ENCODE results near the gene C1QTNF8. TPM values are rescaled to one million over a fixed set of nuclear protein-coding genes. Genes with fewer than 3 reads are reported as not detected.

The C1QTNF8 gene
- total RNA-seq, 2 donors from 2014 or later: not detected

DNA sequence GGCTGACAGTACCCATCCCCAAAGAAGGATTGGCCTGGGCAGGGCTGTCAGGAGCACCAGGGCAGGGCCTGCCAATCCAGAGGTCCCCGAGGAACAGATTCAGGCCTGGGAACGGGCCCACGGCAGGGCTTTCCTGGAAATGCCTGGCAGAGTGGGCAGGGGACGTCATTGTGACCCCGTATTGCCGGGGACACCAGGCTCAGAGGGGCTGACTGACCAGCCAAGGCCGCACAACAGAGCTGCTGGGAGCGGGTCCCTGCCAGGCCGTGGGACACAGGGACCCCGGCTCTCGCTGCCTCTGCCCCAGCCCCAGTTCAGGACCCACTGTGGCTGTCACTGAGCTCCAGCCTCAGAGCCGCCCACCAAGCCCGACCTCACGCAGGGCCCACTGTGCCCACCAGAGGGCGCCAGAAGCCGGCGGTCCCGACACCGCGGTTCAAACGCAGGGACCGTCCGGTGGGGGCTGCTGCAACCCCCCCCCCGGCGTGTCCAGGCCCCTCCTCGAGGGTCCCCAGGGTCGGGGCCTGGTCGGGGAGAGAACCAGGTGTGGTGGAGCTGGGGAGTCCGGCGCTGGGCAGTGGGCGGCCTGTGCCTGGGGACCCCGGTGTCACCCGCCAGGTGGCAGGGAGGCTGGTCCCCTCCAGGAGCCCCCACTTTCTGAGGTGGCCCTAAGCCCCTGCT lies 38.7 kb downstream of the C1QTNF8 start:
- H3K9me3 Mint-ChIP-seq: peaks cover 3% of the 10 kb centered on the region in 2 donors
- no peaks in the 10 kb centered on the region for H3K4me1 Mint-ChIP-seq (ENCODE audit: low read depth)
- DNase-seq: peak; percentile 75 to 77
- no peaks in the 10 kb centered on the region for H3K27me3 Mint-ChIP-seq (ENCODE audit: low read depth)
- H3K4me3 Mint-ChIP-seq: no peak overlapping the region
- no peak overlapping the region for H3K27ac Mint-ChIP-seq
- ATAC-seq (replicated peaks in 1 of 2): peak; percentile 64 to 71
- H3K36me3 Mint-ChIP-seq (ENCODE audit: insufficient read depth in 2 of 2): peaks cover 3 to 4% of the 10 kb centered on the region in 2 donors

DNA sequence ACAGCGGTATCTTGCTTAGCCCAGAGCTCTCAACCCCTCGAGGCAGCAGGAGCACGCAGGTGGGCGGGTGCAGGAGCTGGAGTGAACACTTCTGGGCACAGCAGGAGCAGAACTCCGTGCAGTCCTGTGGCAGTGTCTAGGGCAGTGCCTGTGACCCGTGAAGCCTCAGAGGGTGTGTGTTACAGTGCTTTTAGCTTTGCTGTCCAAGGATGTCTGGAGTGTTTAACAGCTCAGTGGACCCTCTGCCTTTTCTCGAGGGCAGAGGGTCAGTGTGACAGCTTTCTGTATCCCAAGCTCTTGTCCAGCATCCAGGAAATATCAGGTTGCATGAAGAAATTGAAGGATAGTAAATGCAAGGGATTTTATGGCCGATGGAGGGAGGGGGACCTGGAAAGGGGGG lies 39.8 kb downstream of the C1QTNF8 start:
- ATAC-seq (replicated peaks in 1 of 2) (no peak), DNase-seq (no peak)
- Mint-ChIP-seq H3K27ac (no peak overlapping the region), H3K9me3 (peaks cover 3% of the 10 kb centered on the region in 2 donors), H3K4me3 (no peak overlapping the region), H3K4me1 (ENCODE audit: low read depth) (no peaks in the 10 kb centered on the region), H3K36me3 (ENCODE audit: insufficient read depth in 2 of 2) (peaks cover 3 to 4% of the 10 kb centered on the region in 2 donors), H3K27me3 (ENCODE audit: low read depth) (no peaks in the 10 kb centered on the region)

DNA sequence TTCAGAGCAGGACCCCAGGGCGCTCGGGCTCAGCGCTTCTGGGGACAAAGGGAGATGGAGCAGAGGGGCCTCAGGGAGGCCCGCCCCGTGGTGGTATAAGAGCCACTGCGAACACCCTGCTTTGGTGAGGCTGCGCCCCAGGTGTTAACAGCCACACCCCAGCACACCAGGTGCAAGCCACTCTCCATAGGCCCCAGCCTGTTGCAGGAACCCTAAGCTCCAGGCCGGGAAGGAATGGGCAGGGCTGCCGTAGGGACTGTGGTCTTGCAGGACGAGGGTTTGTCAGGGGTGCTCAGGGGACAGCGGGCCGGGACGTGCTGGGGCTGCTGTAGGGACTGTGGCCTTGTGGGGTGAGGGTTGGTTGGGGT lies 40.5 kb downstream of the C1QTNF8 start:
- no peaks in the 10 kb centered on the region for H3K27me3 Mint-ChIP-seq (ENCODE audit: low read depth)
- H3K27ac Mint-ChIP-seq: no peak overlapping the region
- no peak for ATAC-seq (replicated peaks in 1 of 2)
- peaks cover 3% of the 10 kb centered on the region in 2 donors for H3K9me3 Mint-ChIP-seq
- peaks cover 3 to 4% of the 10 kb centered on the region in 2 donors for H3K36me3 Mint-ChIP-seq (ENCODE audit: insufficient read depth in 2 of 2)
- no peak overlapping the region for H3K4me3 Mint-ChIP-seq
- no peak for DNase-seq
- no peaks in the 10 kb centered on the region for H3K4me1 Mint-ChIP-seq (ENCODE audit: low read depth)

DNA sequence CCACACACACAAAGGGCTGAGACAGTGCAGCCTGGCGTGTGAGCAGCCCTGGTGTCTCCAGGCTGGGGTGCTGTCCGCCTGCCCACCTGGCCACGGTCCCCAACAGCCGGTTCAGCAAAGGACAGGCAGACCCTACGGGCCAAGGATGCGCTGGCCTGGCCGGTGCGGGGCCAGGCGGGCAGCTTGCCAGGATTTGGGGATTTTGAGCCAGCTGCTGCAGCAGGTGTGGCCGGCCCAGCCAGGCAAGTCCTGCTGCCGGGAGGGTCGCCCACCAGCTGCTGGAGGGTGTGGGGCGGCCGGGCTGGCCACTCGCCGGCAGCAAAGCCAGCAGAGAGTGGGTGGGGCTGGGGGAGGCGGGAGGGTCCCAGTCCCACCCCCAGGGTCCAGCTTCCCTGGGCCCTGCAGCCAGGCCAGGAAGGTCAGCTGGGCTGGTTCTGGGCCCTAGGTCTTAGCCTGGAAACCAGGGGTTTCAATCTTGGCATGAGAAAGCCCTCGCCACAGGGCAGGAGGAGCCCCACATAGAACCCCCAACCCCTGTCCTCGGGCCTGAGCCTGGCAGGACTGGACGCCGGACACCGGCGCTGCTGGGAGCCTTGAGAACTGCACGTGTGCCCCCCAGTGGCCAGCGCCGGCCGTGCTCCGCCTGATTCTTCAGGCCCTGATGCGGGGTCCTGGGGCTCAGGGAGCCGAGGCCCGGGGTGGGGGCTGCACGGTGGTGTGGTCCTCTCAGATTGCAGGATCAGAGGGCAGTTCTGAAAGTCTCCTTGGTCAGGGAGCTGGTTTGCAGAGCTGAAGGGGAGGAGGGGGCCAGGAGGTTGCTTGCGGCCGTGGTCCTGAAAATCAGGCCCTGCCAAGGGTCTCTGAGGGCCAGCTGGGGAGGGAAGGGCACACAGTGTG lies 41.1 kb downstream of the C1QTNF8 start:
- ATAC-seq (replicated peaks in 1 of 2) (peak; percentile 52 to 69), DNase-seq (peak; percentile 47 to 52)
- H3K4me3 Mint-ChIP-seq: no peak overlapping the region
- peaks cover 3 to 4% of the 10 kb centered on the region in 2 donors for H3K36me3 Mint-ChIP-seq (ENCODE audit: insufficient read depth in 2 of 2)
- no peaks in the 10 kb centered on the region for H3K4me1 Mint-ChIP-seq (ENCODE audit: low read depth)
- no peaks in the 10 kb centered on the region for H3K27me3 Mint-ChIP-seq (ENCODE audit: low read depth)
- H3K9me3 Mint-ChIP-seq: peaks cover 3% of the 10 kb centered on the region in 2 donors
- H3K27ac Mint-ChIP-seq: no peak overlapping the region

DNA sequence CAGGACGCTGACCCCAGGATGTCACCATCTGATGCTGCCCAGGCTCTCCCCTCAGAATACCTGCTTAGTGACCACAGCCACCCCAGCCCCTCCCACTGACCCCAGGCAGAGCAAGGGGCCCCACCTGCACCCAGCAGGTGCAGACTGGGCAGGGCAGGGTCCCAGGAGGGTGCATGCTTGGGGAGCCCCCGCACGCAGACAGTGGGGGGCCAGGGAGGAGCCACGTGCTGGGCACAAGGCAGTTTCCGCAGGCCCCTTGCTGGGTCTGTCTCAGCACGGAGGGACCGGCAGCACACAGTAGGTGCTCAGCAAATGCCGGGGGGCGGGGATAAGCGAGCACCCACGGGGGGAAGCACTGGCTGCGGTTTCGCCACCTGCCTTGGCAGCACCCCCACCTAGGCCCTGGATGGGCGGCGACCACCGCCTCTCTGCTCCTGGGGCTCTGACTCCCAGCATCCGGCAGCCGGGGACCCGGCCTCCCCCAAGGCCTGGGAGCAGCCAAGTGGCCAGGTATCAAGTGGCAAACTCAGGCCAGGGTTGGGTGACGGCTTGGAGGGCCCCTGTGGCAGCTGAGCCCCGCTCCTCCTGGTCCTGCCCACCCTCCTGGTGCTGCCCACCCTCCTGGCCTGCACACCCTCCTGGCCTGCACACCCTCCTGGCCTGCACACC lies 42.2 kb downstream of the C1QTNF8 start:
- H3K9me3 Mint-ChIP-seq: no peaks in the 10 kb centered on the region
- no peak for ATAC-seq (replicated peaks in 1 of 2)
- no peaks in the 10 kb centered on the region for H3K36me3 Mint-ChIP-seq (ENCODE audit: insufficient read depth in 2 of 2)
- H3K4me1 Mint-ChIP-seq (ENCODE audit: low read depth): no peaks in the 10 kb centered on the region
- H3K4me3 Mint-ChIP-seq: no peak overlapping the region
- no peaks in the 10 kb centered on the region for H3K27me3 Mint-ChIP-seq (ENCODE audit: low read depth)
- no peak for DNase-seq
- no peak overlapping the region for H3K27ac Mint-ChIP-seq

DNA sequence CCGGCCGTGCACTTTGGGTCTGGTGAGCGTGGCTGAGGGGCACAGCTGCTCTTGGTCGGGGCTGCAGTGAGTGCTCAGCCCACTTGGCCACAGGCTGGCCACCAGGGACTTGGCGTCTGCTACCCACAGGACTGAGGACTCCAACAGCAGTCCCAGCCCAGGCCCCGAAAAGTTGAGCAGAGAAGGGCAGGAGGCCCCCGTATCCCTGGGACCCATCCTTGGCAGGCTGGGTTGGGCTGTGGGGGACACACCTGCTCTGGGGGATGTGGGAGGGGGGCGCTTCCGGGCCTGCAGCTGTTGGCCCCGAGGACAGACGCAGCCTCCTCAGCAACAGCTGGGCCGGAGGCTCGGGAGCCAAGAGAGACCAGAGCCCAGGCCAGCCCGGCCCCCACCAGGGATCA lies 42.9 kb downstream of the C1QTNF8 start:
- H3K36me3 Mint-ChIP-seq (ENCODE audit: insufficient read depth in 2 of 2): no peaks in the 10 kb centered on the region
- no peaks in the 10 kb centered on the region for H3K4me1 Mint-ChIP-seq (ENCODE audit: low read depth)
- no peaks in the 10 kb centered on the region for H3K27me3 Mint-ChIP-seq (ENCODE audit: low read depth)
- H3K27ac Mint-ChIP-seq: no peak overlapping the region
- ATAC-seq (replicated peaks in 1 of 2) (no peak), DNase-seq (no peak)
- no peak overlapping the region for H3K4me3 Mint-ChIP-seq
- H3K9me3 Mint-ChIP-seq: no peaks in the 10 kb centered on the region

DNA sequence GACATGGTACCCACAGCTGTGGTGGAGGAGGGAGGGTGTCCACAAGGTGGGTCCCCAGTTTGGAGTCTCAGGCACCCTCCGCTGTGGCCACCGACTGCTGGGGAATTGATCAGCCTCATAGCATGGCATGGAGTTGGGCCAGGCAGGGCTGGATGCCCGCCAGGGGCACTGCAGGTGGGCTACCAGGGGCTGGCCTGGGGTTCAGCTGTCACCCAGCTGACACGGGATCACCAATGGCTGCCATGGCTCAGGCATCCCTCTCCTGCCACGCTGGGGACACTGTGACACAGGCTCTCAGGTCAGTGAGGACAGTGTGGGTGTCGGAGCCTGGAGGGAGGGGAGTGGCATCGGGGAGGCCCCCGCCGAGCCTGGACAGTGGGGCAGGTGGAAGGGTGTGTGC lies 43.3 kb downstream of the C1QTNF8 start:
- Mint-ChIP-seq H3K27me3 (ENCODE audit: low read depth) (no peaks in the 10 kb centered on the region), H3K4me1 (ENCODE audit: low read depth) (no peaks in the 10 kb centered on the region), H3K27ac (no peak overlapping the region), H3K36me3 (ENCODE audit: insufficient read depth in 2 of 2) (no peaks in the 10 kb centered on the region), H3K4me3 (no peak overlapping the region), H3K9me3 (no peaks in the 10 kb centered on the region)
- no peak for ATAC-seq (replicated peaks in 1 of 2)
- DNase-seq: no peak

DNA sequence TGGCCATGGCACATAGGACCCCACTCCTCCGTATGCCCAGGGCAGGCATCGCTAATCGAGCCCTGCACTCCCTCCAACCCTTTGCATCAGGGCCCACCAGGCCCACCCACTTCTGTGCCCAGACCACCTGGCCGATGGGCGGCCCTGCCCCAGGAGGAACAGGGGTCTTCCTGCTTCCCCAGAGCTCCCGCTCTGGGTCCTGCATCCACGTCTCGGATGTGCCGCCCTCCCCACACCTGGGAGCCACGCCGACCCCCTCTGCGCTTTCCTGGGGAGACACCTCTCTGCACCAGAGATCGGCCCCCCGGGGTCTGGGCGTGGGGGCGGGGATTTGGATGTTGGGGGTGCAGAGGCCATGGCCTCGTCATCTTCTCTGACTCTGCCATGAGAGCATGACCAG lies 44.6 kb downstream of the C1QTNF8 start:
- Mint-ChIP-seq H3K36me3 (ENCODE audit: insufficient read depth in 2 of 2) (no peaks in the 10 kb centered on the region), H3K4me1 (ENCODE audit: low read depth) (no peaks in the 10 kb centered on the region), H3K27ac (no peak overlapping the region), H3K4me3 (no peak overlapping the region), H3K27me3 (ENCODE audit: low read depth) (no peaks in the 10 kb centered on the region), H3K9me3 (no peaks in the 10 kb centered on the region)
- DNase-seq (no peak), ATAC-seq (replicated peaks in 1 of 2) (no peak)

DNA sequence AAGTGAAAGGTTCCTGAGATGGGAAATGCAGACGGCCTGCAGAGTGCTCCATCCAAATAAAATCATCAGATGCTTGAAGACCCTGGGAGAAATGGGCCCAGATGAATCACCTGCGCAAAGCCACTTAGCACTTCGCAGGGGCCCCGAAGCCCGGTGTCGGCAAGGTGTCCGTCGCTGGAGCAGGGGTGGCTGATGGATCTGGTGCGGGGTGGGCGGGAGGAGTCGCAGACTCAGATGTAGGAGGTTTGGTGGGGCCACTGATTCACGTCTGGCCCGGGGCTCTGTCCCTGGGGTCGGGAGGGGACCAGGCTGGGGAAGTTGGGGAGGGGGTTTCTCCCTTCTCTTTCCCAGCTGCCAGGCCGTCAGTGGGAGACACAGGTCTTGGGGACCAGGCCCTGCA lies 45.1 kb downstream of the C1QTNF8 start:
- Mint-ChIP-seq H3K27me3 (ENCODE audit: low read depth) (no peaks in the 10 kb centered on the region), H3K27ac (no peak overlapping the region), H3K36me3 (ENCODE audit: insufficient read depth in 2 of 2) (no peaks in the 10 kb centered on the region), H3K4me3 (no peak overlapping the region), H3K9me3 (no peaks in the 10 kb centered on the region), H3K4me1 (ENCODE audit: low read depth) (no peaks in the 10 kb centered on the region)
- DNase-seq (no peak), ATAC-seq (replicated peaks in 1 of 2) (no peak)

DNA sequence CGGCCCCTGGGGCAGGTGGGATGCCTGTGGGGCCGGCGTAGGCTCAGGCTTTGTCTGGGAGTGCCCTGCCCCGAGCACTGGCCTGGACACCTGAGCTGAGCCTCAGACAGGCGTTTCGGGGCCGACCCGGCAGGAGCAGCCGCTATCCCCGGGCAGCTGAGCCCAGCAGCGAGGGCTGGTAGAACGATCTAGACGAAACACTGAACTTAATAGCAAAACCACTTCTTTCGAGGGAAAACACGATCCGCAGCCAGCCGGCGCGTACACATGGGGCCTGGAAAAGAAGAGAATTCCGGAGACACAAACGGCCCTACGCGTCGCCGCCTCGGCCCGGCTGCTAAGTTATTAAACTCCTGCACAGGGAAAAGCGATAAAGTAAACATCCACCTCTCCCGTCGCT lies 45.5 kb downstream of the C1QTNF8 start:
- H3K27me3 Mint-ChIP-seq (ENCODE audit: low read depth): no peaks in the 10 kb centered on the region
- DNase-seq (no peak), ATAC-seq (replicated peaks in 1 of 2) (no peak)
- no peaks in the 10 kb centered on the region for H3K4me1 Mint-ChIP-seq (ENCODE audit: low read depth)
- H3K9me3 Mint-ChIP-seq: no peaks in the 10 kb centered on the region
- H3K4me3 Mint-ChIP-seq: no peak overlapping the region
- H3K36me3 Mint-ChIP-seq (ENCODE audit: insufficient read depth in 2 of 2): no peaks in the 10 kb centered on the region
- no peak overlapping the region for H3K27ac Mint-ChIP-seq

DNA sequence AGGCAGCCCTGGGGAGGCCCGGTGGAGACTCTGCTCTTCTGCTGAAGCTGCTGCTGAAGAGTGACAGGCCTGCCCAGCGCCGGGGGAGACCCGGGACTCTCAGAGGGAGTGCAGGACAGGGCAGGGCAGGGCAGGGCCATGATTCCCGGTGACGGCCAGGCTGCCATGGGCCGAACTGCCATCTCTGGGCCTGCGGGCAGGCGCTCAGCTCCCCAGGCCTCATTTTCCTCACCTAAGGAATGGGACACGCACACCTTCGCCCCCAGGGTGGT lies 46.1 kb downstream of the C1QTNF8 start:
- Mint-ChIP-seq H3K9me3 (no peaks in the 10 kb centered on the region), H3K36me3 (ENCODE audit: insufficient read depth in 2 of 2) (no peaks in the 10 kb centered on the region)

DNA sequence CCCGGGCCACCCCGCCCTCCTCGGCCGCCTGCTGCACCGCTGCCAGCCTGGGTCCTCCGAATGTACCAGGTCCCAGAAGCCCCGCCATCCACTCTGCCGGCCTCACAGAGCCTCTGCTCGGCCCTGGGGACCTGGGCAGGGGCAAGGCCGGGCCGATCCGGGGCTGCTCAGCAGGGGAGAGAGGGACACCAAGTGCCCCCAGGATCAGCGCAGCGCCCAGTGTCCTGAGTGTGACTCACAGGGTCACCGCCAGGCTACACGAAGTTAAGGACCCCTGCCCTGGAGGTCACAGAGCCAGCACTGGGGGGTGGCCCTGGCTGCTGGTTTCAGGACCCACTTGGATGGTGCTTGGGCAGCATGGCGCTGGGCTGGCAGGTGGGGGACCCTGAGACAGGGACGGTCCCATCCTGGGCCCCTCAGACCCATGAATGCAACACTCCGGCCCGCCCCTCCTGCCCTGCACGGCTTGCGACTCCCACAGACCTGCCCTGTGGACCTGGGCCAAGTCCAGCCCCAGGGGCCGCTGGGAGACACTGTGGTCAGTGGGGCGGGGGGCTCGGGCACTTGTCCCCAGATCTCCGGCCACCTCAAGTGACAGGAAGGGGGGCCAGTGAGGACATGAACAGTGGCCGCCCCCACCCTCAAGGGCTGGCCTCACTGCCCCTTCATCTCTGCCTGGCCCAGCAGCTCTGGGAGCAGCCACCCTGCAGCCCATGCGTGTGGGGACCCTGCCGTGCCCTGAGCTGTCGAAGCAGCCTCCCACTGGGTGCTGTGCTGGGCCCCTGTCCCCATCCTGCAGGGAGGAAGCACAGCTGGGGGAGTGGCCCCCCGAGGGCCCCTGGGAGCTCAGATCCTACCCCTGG lies 46.7 kb downstream of the C1QTNF8 start:
- Mint-ChIP-seq H3K27me3 (ENCODE audit: low read depth) (no peaks in the 10 kb centered on the region), H3K36me3 (ENCODE audit: insufficient read depth in 2 of 2) (no peaks in the 10 kb centered on the region), H3K4me1 (ENCODE audit: low read depth) (no peaks in the 10 kb centered on the region), H3K4me3 (no peak overlapping the region), H3K27ac (no peak overlapping the region), H3K9me3 (no peaks in the 10 kb centered on the region)
- no peak for DNase-seq
- ATAC-seq (replicated peaks in 1 of 2): no peak

More for the DNA sequence above, 46.1 kb downstream of the C1QTNF8 start:
- DNase-seq (no peak), ATAC-seq (replicated peaks in 1 of 2) (no peak)
- H3K27me3 Mint-ChIP-seq (ENCODE audit: low read depth): no peaks in the 10 kb centered on the region
- no peak overlapping the region for H3K27ac Mint-ChIP-seq
- no peak overlapping the region for H3K4me3 Mint-ChIP-seq
- H3K4me1 Mint-ChIP-seq (ENCODE audit: low read depth): no peaks in the 10 kb centered on the region

Measured in activated T-cell treated with anti-CD3 and anti-CD28 coated beads, Interleukin-2, amount 50 U/mL, for 72 hours (primary cell).